Fibroblast of villous mesenchyme (primary cell): ENCODE results near the gene GAL3ST3. TPM values are rescaled to one million over a fixed set of nuclear protein-coding genes. Genes with fewer than 3 reads are reported as not detected.
A peak's percentile ranks its signal among the peaks of the same experiment; 100 is the strongest.
"Not testable (repeated sequence)": the region's sequence is repeated elsewhere in the genome, so short reads cannot be mapped to it uniquely, and the experiment has no call there.

Experiments used
- DNase-seq: peaks from one replicate; pipeline ENCODE4 v3.0.0-alpha.2; 2010; ENCODE audit warnings: low read depth
- H3K4me3 ChIP-seq: 2 replicates; pipeline ENCODE4 v1.5.1; 2011; ENCODE audit warnings: low read depth, mild to moderate bottlenecking, low read length
- total RNA-seq: library from RNA; depleted of rRNA; stranded (reverse); fragments of >200 nt; gene quantifications from 2 replicates; pipeline ENCODE4 v1.2.3, GENCODE V29; 2012
- TF ChIP-seq, protein P1 (sequence below): IDR thresholded peaks from 2 replicates; pipeline ENCODE4 v1.5.1; 2012; ENCODE audit warnings: low read depth, mild to moderate bottlenecking, low read length; ENCODE audit not compliant: insufficient read depth

GAL3ST3 gene
- total RNA-seq, 1 donor, result not detected

DNA sequence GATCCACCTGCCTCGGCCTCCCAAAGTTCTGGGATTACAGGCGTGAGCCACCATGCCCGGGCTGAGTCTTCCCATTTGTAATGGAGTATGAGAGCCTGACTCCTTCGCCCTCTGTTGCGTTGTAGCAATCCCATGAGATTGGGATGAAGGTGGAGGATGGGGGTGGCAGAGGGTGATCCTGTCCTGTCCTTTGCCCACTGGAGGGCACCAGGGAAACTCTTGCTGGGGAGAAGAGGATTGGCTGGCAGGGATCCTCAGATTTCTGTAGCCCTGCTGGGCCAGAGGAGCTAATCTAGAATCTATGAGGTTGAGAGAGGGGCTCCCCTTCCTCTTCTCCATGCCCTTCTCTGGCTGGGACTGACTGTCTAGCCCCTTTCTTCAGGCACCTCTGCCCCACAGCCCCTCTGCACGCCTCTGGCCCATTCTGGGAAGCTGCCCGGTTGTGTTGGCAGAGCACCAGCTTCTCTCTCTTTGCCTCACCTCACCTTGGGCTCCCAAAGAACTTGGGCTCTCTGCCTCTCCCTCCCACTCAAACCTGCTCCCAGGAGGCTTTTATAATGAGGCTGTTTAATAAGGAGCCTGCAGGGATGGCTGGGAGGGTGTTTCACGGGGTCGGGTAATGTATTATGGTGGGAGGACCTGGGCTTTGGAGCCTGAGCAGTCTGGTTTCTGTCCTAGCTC lies 13.2 kb downstream of the GAL3ST3 start:
- TF ChIP-seq, protein P1, sequence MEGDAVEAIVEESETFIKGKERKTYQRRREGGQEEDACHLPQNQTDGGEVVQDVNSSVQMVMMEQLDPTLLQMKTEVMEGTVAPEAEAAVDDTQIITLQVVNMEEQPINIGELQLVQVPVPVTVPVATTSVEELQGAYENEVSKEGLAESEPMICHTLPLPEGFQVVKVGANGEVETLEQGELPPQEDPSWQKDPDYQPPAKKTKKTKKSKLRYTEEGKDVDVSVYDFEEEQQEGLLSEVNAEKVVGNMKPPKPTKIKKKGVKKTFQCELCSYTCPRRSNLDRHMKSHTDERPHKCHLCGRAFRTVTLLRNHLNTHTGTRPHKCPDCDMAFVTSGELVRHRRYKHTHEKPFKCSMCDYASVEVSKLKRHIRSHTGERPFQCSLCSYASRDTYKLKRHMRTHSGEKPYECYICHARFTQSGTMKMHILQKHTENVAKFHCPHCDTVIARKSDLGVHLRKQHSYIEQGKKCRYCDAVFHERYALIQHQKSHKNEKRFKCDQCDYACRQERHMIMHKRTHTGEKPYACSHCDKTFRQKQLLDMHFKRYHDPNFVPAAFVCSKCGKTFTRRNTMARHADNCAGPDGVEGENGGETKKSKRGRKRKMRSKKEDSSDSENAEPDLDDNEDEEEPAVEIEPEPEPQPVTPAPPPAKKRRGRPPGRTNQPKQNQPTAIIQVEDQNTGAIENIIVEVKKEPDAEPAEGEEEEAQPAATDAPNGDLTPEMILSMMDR, result no peak
- no peak overlapping the region for H3K4me3 ChIP-seq
- no peak for DNase-seq

DNA sequence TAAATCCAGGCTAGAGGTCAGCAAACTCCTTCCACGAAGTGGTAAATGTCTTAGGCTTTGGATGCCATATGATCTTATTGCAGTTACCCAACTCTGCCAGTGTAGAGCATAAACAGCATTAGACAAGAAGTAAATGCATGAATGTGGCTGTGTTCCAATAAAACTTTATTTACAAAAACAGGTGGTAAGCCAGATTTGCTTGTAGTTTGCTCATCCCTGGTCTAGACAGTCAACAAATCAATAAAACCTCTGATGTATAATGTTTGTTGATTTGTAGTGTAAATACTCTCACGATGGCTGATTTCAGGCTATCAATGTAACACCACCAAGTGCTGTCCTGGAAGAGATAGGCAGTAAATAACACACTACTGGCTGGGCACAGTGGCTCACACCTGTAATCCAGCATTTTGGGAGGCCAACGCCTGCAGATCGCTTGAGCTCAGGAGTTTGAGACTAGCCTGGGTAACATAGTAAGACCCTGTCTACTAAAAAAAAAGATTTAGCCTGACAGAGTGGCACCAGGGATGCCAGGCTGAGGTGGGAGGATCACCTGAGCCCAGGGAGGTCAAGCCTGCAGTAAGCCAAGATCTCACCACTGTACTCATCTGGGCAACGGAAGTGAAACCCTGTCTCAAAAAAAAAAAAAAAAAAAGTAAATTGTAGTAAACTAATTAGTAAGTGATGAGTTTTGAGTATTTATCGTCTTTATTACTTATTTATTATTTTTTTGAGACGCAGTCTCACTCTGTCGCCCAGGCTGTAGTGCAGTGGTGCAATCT lies 15.8 kb downstream of the GAL3ST3 start:
- peak; percentile 24 for DNase-seq
- TF ChIP-seq, protein P1, result no peak
- no peak overlapping the region for H3K4me3 ChIP-seq

DNA sequence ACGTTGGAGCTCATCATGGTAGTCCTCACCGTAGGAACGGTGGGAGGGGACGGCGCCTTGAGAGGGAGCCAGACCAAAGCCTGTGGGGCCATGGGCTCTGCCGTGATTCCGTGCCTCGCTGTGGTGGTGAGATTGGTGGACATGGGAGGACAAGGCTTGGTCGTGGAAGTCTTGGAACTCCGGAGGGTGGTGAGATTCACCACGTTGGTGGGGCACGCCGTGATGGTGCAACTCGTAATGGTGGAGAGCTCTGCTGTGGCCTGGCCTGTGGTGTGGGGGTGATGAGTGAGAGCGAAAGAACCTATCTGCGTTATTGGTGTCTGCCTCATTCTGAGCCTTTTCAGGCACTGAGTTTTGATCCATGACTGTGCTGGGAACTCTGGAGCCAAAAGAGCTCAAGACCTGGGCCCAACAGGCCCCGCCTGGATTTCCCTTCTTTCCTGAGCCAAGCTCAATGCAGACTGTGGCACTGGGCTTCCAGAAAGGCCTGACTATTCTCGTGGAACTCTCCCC lies 22.9 kb downstream of the GAL3ST3 start, which contains the start of gene CATSPER1:
Gene CATSPER1, minus strand, starts transcription at position 463 of the 513 bp plus-strand sequence. Its CDS starts 100 bp downstream, at position 363.
- TF ChIP-seq, protein P1, result no peak
- no peak for DNase-seq
- H3K4me3 ChIP-seq, result no peak within 1 kb of the TSS

DNA sequence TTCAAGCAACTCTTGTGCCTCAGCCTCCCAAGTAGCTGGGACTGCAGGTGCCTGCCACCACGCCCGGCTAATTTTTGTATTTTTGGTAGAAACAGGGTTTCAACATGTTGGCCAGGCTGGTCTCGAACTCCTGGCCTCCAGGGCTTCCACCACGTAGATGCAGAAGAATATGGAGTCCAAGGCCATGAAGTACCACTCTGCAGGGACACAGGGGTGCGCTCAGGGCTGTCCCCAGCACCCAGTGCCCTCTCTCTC lies 25.8 kb downstream of the GAL3ST3 start:
- H3K4me3 ChIP-seq, DNase-seq: not testable (repeated sequence)

DNA sequence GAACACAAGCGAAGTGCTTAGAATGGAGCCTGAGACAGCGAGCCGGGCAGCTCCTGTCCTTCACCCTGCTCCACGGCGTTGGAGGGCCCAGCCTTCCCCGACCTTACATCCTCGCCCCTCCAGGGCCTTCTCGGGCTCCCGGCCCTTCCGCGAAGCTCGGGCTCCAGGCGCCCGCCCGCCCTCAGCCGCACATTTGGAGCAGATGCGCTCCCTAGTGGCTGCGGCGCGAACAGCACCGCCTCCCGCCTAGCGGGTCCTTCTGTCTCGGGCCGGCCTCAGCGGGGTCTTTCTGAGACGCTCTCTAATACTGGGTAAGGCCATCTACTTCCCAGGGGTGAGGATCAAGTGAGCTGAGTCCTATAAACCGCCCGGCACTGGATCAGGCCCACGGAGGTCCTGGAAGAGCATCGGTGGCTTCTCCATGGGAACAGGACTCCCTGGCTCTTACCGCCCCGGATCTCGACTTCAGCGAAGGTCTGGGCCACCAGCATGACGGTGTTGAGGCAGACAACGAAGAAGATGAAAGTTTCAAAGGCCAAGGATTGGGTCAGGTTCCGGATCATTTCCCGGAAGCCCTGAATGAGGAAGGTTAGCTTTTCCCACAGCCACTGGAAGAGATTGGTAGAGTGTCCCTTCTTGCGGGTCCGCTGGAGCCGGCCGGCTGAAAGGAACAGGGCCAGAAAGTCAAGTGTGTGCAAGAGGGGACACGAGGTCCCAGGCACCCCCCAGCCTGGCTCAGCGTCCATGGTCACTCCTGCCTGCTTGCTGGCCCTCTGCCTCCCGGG lies 26.4 kb downstream of the GAL3ST3 start:
- TF ChIP-seq, protein P1, result peak; percentile 83
- no peak overlapping the region for H3K4me3 ChIP-seq
- DNase-seq, result peak; percentile 53

DNA sequence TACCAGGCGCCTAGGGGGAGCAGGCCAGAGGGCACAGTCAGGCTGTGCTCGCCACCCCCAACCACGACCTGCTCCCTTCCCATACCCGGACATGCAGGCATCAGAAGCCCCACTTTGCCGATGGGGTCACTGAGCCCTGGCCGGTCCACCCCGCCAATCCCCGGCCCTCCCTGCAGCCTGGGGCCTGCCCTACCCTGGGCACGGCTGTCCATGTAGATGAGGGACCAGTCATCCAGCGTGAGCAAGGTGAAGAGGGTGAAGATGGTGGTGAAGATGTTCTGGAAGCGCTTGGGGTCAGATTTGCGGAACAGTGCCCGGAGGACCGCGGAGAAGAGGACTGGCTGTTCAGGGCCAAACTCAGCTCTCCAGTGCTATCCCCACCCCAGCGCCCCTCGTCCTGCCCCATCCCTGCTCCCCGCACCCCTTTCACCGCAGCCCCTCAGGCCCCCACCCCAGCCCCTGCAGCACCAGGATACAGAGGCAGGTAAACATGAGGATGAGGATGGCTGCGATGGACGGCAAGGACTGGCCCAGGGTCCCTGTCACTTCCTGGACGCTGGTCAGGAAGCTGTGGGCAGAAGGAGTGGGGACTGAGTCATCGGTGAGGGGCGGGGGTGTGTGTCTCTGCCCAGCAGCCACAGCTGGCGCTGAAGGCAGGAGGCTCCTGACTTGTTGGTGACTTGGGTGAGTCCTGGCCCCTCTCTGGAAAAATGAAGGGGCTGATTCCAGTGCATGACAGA lies 28.2 kb downstream of the GAL3ST3 start:
- DNase-seq, result peak; percentile 76
- H3K4me3 ChIP-seq, result no peak overlapping the region
- TF ChIP-seq, protein P1, result no peak
